ENCODE data around the gene PRKN. TPM values are rescaled to one million over a fixed set of nuclear protein-coding genes. Genes with fewer than 3 reads are reported as not detected.

Gene PRKN
- total and polyA plus RNA-seq, 2 experiments from 2014 or later: 1.2 to 2.3 TPM

DNA sequence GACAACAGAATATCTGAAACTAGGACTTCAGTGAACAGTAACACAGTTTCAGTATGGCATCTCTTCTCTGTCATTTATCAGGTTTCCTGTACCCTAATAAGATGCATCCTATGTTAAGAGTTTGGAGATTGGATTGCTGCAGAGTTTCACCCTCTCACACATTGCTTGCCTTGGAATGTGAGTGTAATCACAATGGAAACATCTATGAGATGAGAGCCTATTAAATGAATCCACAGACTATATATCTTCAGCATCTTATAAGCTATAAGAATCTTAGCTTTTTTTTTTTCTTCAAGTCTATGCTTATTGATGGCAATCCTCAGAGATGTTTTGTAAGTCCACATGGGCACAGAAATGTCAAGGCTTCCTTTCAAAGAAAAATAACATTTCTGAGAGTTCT is 292.5 kb downstream of the PRKN start:
- Histone ChIP-seq H3K4me2 (ENCODE audit: unreplicated experiment) (no peak overlapping the region), H3K27me3 (replicated peaks; ENCODE audit: insufficient read depth) (no peaks in the 10 kb centered on the region), H3K4me3 (no peak overlapping the region), H3K79me2 (ENCODE audit: insufficient read depth) (no peaks in the 10 kb centered on the region), H2AFZ (no peak overlapping the region), H3K27ac (no peak overlapping the region), H3K9ac (no peak overlapping the region), H3K9me2 (ENCODE audit: insufficient read depth) (no peaks in the 10 kb centered on the region), H3K4me1 (ENCODE audit: insufficient read depth) (no peaks in the 10 kb centered on the region), H3K36me3 (ENCODE audit: low read depth) (no peaks in the 10 kb centered on the region), H4K20me1 (ENCODE audit: insufficient read depth) (no peaks in the 10 kb centered on the region), H3F3A (ENCODE audit: insufficient read depth) (no peaks in the 10 kb centered on the region), H3K9me3 (ENCODE audit: low read depth) (no peaks in the 10 kb centered on the region)
- in situ Hi-C loops (cut with MboI): no loop called here
- no peak for TF ChIP-seq EZH2phosphoT487 (IDR thresholded peaks at IDR 0.05; ENCODE audit: insufficient read depth, low read depth)
- no peak for TF ChIP-seq EZH2 (IDR thresholded peaks at IDR 0.05; ENCODE audit: insufficient read depth, poor library complexity, severe bottlenecking)
- DNase-seq: no peak

GRCh38 chr6:162421004-162421403 is 306.6 kb downstream of the PRKN start:
- no peak overlapping the region for H3K4me2 ChIP-seq (ENCODE audit: unreplicated experiment)
- H3K27ac ChIP-seq: no peak overlapping the region
- in situ Hi-C loops (cut with MboI): no loop called here
- H3K9me3 ChIP-seq (ENCODE audit: low read depth): no peaks in the 10 kb centered on the region
- TF ChIP-seq EZH2 (IDR thresholded peaks at IDR 0.05; ENCODE audit: insufficient read depth, poor library complexity, severe bottlenecking) (no peak), EZH2phosphoT487 (IDR thresholded peaks at IDR 0.05; ENCODE audit: insufficient read depth, low read depth) (no peak)
- H3K27me3 ChIP-seq (replicated peaks; ENCODE audit: insufficient read depth): no peaks in the 10 kb centered on the region
- 43 to 44% methylated on average over 4 of the region's 4 CpGs for WGBS, 2 experiments (ENCODE audit: low coverage in 1 of 2, low lambda C conversion rate in 2 of 2, missing lambda C conversion rate in 2 of 2)
- H3K36me3 ChIP-seq (ENCODE audit: low read depth): no peaks in the 10 kb centered on the region
- DNase-seq: no peak
- H3K4me1 ChIP-seq (ENCODE audit: insufficient read depth): no peaks in the 10 kb centered on the region
- no peak overlapping the region for H2AFZ ChIP-seq
- H3K9ac ChIP-seq: no peak overlapping the region
- no peaks in the 10 kb centered on the region for H3K9me2 ChIP-seq (ENCODE audit: insufficient read depth)
- H3F3A ChIP-seq (ENCODE audit: insufficient read depth): no peaks in the 10 kb centered on the region
- H3K4me3 ChIP-seq: no peak overlapping the region
- no peaks in the 10 kb centered on the region for H4K20me1 ChIP-seq (ENCODE audit: insufficient read depth)
- no peaks in the 10 kb centered on the region for H3K79me2 ChIP-seq (ENCODE audit: insufficient read depth)

DNA sequence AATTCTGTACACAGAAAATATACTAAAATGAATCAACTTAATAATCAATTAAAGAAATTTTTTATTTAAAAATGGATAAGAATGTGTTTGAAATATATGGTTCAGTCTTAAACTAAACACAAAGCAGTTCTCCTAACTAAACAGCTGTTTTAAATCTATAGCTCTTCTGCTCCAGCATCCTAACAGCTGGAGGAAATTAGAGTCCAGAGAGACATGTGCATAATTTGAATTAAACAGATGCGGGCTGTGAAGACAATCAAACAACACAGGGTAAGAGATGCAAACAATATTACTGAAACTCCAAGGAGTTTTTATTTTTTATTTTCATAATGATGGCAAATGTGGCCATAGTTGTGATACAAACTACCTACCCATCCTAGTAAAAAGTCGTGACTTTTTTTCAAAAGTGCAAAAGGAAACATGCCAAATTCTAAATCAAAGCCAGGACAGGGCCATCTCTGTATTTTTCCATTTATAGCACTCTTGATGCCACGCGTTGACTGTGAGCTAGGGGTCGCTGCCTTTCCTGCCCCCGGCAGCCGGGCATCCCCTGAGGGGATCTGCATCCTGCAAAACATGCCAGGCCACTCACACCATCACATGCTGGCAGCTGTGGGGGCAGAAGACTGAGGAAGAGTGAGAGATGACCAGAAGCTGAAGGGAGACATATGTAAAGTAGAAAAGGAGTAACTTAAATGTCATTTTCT is 310.6 kb downstream of the PRKN start:
- no peak overlapping the region for H2AFZ ChIP-seq
- no peaks in the 10 kb centered on the region for H3K4me1 ChIP-seq (ENCODE audit: insufficient read depth)
- TF ChIP-seq EZH2 (IDR thresholded peaks at IDR 0.05; ENCODE audit: insufficient read depth, poor library complexity, severe bottlenecking) (no peak), EZH2phosphoT487 (IDR thresholded peaks at IDR 0.05; ENCODE audit: insufficient read depth, low read depth) (no peak)
- in situ Hi-C loops (cut with MboI): no loop called here
- no peaks in the 10 kb centered on the region for H3K9me2 ChIP-seq (ENCODE audit: insufficient read depth)
- H3K9ac ChIP-seq: no peak overlapping the region
- H3F3A ChIP-seq (ENCODE audit: insufficient read depth): no peaks in the 10 kb centered on the region
- no peaks in the 10 kb centered on the region for H3K36me3 ChIP-seq (ENCODE audit: low read depth)
- H3K27me3 ChIP-seq (replicated peaks; ENCODE audit: insufficient read depth): no peaks in the 10 kb centered on the region
- no peak overlapping the region for H3K4me3 ChIP-seq
- WGBS, 2 experiments (ENCODE audit: low coverage in 1 of 2, low lambda C conversion rate in 2 of 2, missing lambda C conversion rate in 2 of 2): 4% methylated on average over 7 of the region's 7 CpGs
- no peak overlapping the region for H3K4me2 ChIP-seq (ENCODE audit: unreplicated experiment)
- H3K27ac ChIP-seq: no peak overlapping the region
- no peaks in the 10 kb centered on the region for H4K20me1 ChIP-seq (ENCODE audit: insufficient read depth)
- H3K79me2 ChIP-seq (ENCODE audit: insufficient read depth): no peaks in the 10 kb centered on the region
- DNase-seq: no peak
- no peaks in the 10 kb centered on the region for H3K9me3 ChIP-seq (ENCODE audit: low read depth)

GRCh38 chr6:162416307-162416706 is 311.3 kb downstream of the PRKN start:
- no peak overlapping the region for H3K4me2 ChIP-seq (ENCODE audit: unreplicated experiment)
- no peak overlapping the region for H3K27ac ChIP-seq
- no peaks in the 10 kb centered on the region for H3K4me1 ChIP-seq (ENCODE audit: insufficient read depth)
- H4K20me1 ChIP-seq (ENCODE audit: insufficient read depth): no peaks in the 10 kb centered on the region
- no peaks in the 10 kb centered on the region for H3K36me3 ChIP-seq (ENCODE audit: low read depth)
- H3K9me2 ChIP-seq (ENCODE audit: insufficient read depth): no peaks in the 10 kb centered on the region
- TF ChIP-seq EZH2 (IDR thresholded peaks at IDR 0.05; ENCODE audit: insufficient read depth, poor library complexity, severe bottlenecking): no peak
- TF ChIP-seq EZH2phosphoT487 (IDR thresholded peaks at IDR 0.05; ENCODE audit: insufficient read depth, low read depth): no peak
- no peak overlapping the region for H2AFZ ChIP-seq
- no peaks in the 10 kb centered on the region for H3K27me3 ChIP-seq (replicated peaks; ENCODE audit: insufficient read depth)
- H3F3A ChIP-seq (ENCODE audit: insufficient read depth): no peaks in the 10 kb centered on the region
- WGBS, 2 experiments (ENCODE audit: low coverage in 1 of 2, low lambda C conversion rate in 2 of 2, missing lambda C conversion rate in 2 of 2): 49 to 53% methylated on average over 2 of the region's 2 CpGs
- H3K9me3 ChIP-seq (ENCODE audit: low read depth): no peaks in the 10 kb centered on the region
- no peak for DNase-seq
- in situ Hi-C loops (cut with MboI): no loop called here
- H3K79me2 ChIP-seq (ENCODE audit: insufficient read depth): no peaks in the 10 kb centered on the region
- no peak overlapping the region for H3K4me3 ChIP-seq
- no peak overlapping the region for H3K9ac ChIP-seq
